Measurements from ENCODE around the gene KCNQ2. TPM values are rescaled to one million over a fixed set of nuclear protein-coding genes. Genes with fewer than 3 reads are reported as not detected.

The KCNQ2 gene
- total and polyA plus RNA-seq, 10 of the 15 experiments (the other 5 are each of a cell fraction or from before 2014, with no cell fraction given) = 0.06 to 0.49 (median 0.26) TPM; not detected in 7

DNA sequence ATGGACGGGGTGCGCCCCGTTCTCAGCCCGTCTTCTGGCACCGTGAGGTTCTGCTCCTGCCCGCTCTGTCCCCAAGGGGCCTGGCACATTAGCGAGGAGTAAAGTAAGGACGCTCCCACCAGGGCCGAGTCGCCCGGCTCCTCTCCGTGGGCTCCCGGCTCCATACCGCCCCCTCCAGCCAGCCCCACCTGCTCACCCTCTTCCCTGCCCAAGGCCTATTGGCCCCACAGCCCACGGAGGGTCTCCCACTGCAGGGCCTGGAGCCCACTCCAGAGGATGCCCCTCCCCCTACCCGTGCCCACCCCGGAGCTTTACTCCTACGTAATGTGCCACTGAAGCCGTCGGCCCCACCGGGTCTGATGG is 63.8 kb downstream of the KCNQ2 start (continued):
- TF ChIP-seq DPF2 (IDR thresholded peaks at IDR 0.05) (no peak), WRNIP1 (IDR thresholded peaks at IDR 0.05; ENCODE audit: borderline replicate concordance, low read depth, low read length) (no peak), POU2F2 (IDR thresholded peaks at IDR 0.05; ENCODE audit: borderline replicate concordance, low read depth, low read length) (no peak), CEBPB (IDR thresholded peaks at IDR 0.05; ENCODE audit: borderline replicate concordance in 1 of 2, low read depth in 2 of 2, low read length in 2 of 2) (no peak)

DNA sequence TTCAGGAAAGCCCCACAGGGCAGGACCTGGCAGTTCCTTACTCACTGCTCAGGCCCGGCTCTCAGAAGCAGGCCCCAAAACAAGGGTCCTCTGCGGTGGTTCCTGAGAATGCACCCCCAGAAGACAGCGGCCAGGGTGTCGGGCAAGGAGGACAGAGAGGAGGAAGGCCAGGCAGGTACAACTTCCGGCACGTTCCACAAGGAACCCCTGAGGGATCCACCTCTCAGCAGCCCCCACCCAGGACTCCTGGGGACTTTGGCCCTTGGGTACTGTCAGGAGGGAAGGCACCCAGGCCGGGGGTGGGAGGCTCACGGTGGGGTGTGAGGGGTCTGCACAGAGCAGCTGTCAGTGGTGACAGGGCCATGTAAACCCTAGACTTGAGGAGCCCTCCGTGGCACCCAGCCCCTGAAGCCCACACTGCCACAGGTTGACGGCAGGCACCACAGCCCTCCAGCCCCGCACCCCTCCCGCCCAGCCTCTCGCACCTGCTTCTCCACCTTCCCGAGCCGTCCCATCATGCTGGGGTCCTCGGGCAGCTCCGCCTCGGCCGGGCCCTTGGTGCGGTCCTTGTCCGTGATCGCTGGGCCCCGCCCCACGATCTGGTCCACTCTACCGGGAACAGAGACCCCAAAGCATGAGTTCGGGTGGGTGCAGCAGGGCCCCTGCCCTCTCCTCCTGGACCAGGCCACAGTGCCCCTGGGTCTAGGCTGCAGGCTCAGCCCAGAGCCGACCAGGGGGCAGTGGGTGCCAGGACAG is 64.3 kb downstream of the KCNQ2 start:
- H3K27me3 ChIP-seq (replicated peaks in 1 of 2; ENCODE audit: control insufficient read depth in 2 of 2, insufficient read depth in 2 of 2, low read length in 1 of 2) = no peaks in the 10 kb centered on the region
- CTCF ChIA-PET = no interaction called here
- SMC1A ChIA-PET (ENCODE audit: uncharacterized antibody, unreplicated experiment) = no interaction called here
- in situ Hi-C loops (cut with MboI) = no loop called here
- no peaks in the 10 kb centered on the region for H3K4me1 ChIP-seq (ENCODE audit: control insufficient read depth, insufficient read depth, low read length)
- no peaks in the 10 kb centered on the region for H4K20me1 ChIP-seq (ENCODE audit: control insufficient read depth, insufficient read depth)
- intact Hi-C loops (cut with micrococcal nuclease; ENCODE audit: unreplicated experiment) = no loop called here
- no peak overlapping the region for H3K4me2 ChIP-seq (ENCODE audit: control insufficient read depth, insufficient read depth)
- no TSS peak for BruUV-seq (replicated peaks)
- RAD21 ChIA-PET (ENCODE audit: unreplicated experiment) = no interaction called here
- DNase-seq (ENCODE audit: low read depth, low spot score) = no peak
- no peak overlapping the region for H3K9ac ChIP-seq (ENCODE audit: control insufficient read depth, insufficient read depth, low read length)
- POLR2A ChIA-PET = no interaction called here
- H3K27ac ChIP-seq (ENCODE audit: control insufficient read depth, insufficient read depth) = no peak overlapping the region
- H2AFZ ChIP-seq (ENCODE audit: control insufficient read depth, low read depth, low read length) = no peak overlapping the region
- no peaks in the 10 kb centered on the region for H3K36me3 ChIP-seq (ENCODE audit: control insufficient read depth in 2 of 2, insufficient read depth in 2 of 2, low read length in 1 of 2)
- FAIRE-seq = no peak
- H3K79me2 ChIP-seq (ENCODE audit: control insufficient read depth, insufficient read depth, low read length) = no peaks in the 10 kb centered on the region
- 73% methylated on average over 26 of the region's 27 CpGs for WGBS (ENCODE audit: insufficient coverage, insufficient replicate concordance, low lambda C conversion rate, missing lambda C conversion rate)
- ATAC-seq = no peak
- H3K9me3 ChIP-seq (replicated peaks; ENCODE audit: control insufficient read depth, insufficient read depth, low read length) = no peaks in the 10 kb centered on the region; the same call in 2 of the 3 replicates
- no peak overlapping the region for H3K4me3 ChIP-seq
- TF ChIP-seq PAX5 (IDR thresholded peaks at IDR 0.05; ENCODE audit: borderline replicate concordance, low read depth, low read length) = no peak
- no peak for TF ChIP-seq MTA2 (IDR thresholded peaks at IDR 0.05; ENCODE audit: low read depth)
- TF ChIP-seq POLR2AphosphoS2 (IDR thresholded peaks at IDR 0.05; ENCODE audit: low read depth, low read length) = no peak
- TF ChIP-seq TCF12 (IDR thresholded peaks at IDR 0.05; ENCODE audit: low read depth, low read length) = no peak
- TF ChIP-seq YBX1 (IDR thresholded peaks at IDR 0.05) = no peak
- TF ChIP-seq, protein P1, sequence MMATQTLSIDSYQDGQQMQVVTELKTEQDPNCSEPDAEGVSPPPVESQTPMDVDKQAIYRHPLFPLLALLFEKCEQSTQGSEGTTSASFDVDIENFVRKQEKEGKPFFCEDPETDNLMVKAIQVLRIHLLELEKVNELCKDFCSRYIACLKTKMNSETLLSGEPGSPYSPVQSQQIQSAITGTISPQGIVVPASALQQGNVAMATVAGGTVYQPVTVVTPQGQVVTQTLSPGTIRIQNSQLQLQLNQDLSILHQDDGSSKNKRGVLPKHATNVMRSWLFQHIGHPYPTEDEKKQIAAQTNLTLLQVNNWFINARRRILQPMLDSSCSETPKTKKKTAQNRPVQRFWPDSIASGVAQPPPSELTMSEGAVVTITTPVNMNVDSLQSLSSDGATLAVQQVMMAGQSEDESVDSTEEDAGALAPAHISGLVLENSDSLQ (IDR thresholded peaks at IDR 0.05) = no peak
- TF ChIP-seq, protein P2, sequence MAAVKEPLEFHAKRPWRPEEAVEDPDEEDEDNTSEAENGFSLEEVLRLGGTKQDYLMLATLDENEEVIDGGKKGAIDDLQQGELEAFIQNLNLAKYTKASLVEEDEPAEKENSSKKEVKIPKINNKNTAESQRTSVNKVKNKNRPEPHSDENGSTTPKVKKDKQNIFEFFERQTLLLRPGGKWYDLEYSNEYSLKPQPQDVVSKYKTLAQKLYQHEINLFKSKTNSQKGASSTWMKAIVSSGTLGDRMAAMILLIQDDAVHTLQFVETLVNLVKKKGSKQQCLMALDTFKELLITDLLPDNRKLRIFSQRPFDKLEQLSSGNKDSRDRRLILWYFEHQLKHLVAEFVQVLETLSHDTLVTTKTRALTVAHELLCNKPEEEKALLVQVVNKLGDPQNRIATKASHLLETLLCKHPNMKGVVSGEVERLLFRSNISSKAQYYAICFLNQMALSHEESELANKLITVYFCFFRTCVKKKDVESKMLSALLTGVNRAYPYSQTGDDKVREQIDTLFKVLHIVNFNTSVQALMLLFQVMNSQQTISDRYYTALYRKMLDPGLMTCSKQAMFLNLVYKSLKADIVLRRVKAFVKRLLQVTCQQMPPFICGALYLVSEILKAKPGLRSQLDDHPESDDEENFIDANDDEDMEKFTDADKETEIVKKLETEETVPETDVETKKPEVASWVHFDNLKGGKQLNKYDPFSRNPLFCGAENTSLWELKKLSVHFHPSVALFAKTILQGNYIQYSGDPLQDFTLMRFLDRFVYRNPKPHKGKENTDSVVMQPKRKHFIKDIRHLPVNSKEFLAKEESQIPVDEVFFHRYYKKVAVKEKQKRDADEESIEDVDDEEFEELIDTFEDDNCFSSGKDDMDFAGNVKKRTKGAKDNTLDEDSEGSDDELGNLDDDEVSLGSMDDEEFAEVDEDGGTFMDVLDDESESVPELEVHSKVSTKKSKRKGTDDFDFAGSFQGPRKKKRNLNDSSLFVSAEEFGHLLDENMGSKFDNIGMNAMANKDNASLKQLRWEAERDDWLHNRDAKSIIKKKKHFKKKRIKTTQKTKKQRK (IDR thresholded peaks at IDR 0.05; ENCODE audit: low read depth, low read length) = no peak
- TF ChIP-seq SUPT20H (IDR thresholded peaks at IDR 0.05; ENCODE audit: borderline replicate concordance, control insufficient read depth, low read depth, low read length) = no peak
- TF ChIP-seq, protein P3, sequence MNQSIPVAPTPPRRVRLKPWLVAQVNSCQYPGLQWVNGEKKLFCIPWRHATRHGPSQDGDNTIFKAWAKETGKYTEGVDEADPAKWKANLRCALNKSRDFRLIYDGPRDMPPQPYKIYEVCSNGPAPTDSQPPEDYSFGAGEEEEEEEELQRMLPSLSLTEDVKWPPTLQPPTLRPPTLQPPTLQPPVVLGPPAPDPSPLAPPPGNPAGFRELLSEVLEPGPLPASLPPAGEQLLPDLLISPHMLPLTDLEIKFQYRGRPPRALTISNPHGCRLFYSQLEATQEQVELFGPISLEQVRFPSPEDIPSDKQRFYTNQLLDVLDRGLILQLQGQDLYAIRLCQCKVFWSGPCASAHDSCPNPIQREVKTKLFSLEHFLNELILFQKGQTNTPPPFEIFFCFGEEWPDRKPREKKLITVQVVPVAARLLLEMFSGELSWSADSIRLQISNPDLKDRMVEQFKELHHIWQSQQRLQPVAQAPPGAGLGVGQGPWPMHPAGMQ (IDR thresholded peaks at IDR 0.05; ENCODE audit: borderline replicate concordance) = no peak
- TF ChIP-seq, protein P4, sequence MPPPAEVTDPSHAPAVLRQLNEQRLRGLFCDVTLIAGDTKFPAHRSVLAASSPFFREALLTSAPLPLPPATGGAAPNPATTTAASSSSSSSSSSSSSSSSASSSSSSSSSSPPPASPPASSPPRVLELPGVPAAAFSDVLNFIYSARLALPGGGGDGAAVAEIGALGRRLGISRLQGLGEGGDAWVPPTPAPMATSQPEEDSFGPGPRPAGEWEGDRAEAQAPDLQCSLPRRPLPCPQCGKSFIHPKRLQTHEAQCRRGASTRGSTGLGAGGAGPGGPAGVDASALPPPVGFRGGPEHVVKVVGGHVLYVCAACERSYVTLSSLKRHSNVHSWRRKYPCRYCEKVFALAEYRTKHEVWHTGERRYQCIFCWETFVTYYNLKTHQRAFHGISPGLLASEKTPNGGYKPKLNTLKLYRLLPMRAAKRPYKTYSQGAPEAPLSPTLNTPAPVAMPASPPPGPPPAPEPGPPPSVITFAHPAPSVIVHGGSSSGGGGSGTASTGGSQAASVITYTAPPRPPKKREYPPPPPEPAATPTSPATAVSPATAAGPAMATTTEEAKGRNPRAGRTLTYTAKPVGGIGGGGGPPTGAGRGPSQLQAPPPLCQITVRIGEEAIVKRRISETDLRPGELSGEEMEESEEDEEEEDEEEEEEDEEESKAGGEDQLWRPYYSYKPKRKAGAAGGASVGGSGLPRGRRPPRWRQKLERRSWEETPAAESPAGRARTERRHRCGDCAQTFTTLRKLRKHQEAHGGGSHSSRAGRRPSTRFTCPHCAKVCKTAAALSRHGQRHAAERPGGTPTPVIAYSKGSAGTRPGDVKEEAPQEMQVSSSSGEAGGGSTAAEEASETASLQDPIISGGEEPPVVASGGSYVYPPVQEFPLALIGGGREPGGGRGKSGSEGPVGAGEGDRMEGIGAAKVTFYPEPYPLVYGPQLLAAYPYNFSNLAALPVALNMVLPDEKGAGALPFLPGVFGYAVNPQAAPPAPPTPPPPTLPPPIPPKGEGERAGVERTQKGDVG (CRISPR knock-in tag; IDR thresholded peaks at IDR 0.05) = no peak
